ENCODE measurements around the gene PAPOLG. TPM values are rescaled to one million over a fixed set of nuclear protein-coding genes. Genes with fewer than 3 reads are reported as not detected.
A peak's percentile ranks its signal among the peaks of the same experiment; 100 is the strongest.

The PAPOLG gene
- total and polyA plus RNA-seq, 2 of the 13 experiments (the other 11 are each of a cell fraction or from before 2014, with no cell fraction given): 10.1 to 10.4 TPM

GRCh38 chr2:60756097-60757087, at the start of gene PAPOLG (continued):
- TF ChIP-seq ARID5B (CRISPR knock-in tag; IDR thresholded peaks at IDR 0.05): peak; percentile 22
- peak; percentile 30; the same call in 1 of the 2 replicates for TF ChIP-seq ZZZ3 (CRISPR knock-in tag; IDR thresholded peaks at IDR 0.05; ENCODE audit: borderline replicate concordance)
- TF ChIP-seq HOMEZ (CRISPR knock-in tag; IDR thresholded peaks at IDR 0.05; ENCODE audit: low read depth): peak; percentile 66; the same call in 1 of the 2 replicates
- TF ChIP-seq PPARG (CRISPR knock-in tag; conservative IDR thresholded peaks at IDR 0.05): no peak
- TF ChIP-seq PAWR (CRISPR knock-in tag; IDR thresholded peaks at IDR 0.05; ENCODE audit: borderline replicate concordance): no peak
- no peak for TF ChIP-seq ETV5 (CRISPR knock-in tag; IDR thresholded peaks at IDR 0.05; ENCODE audit: borderline replicate concordance)
- no peak; the same call in 1 of the 2 replicates for TF ChIP-seq ZNF552 (CRISPR knock-in tag; IDR thresholded peaks at IDR 0.05; ENCODE audit: borderline replicate concordance)
- TF ChIP-seq SOX13 (IDR thresholded peaks at IDR 0.05): no peak
- TF ChIP-seq SOX13 (CRISPR knock-in tag; conservative IDR thresholded peaks at IDR 0.05 in 1 of 2, IDR thresholded peaks at IDR 0.05 in 1 of 2): peak in 1 of 2 experiments; percentile 9; a peak in 1 of 4 replicates
- no peak for TF ChIP-seq ZFP36L2 (CRISPR knock-in tag; IDR thresholded peaks at IDR 0.05)
- no peak for TF ChIP-seq ZSCAN30 (CRISPR knock-in tag; IDR thresholded peaks at IDR 0.05)
- TF ChIP-seq CCDC6 (CRISPR knock-in tag; IDR thresholded peaks at IDR 0.05): peak; percentile 61; the same call in 1 of the 2 replicates
- TF ChIP-seq MAFG (CRISPR knock-in tag; IDR thresholded peaks at IDR 0.05): no peak
- no peak for TF ChIP-seq ZKSCAN5 (CRISPR knock-in tag; IDR thresholded peaks at IDR 0.05)
- no peak for TF ChIP-seq HOXD1 (CRISPR knock-in tag; IDR thresholded peaks at IDR 0.05)
- no peak for TF ChIP-seq ZC3H4 (CRISPR knock-in tag; IDR thresholded peaks at IDR 0.05; ENCODE audit: borderline replicate concordance)
- no peak for TF ChIP-seq ZNF557 (CRISPR knock-in tag; IDR thresholded peaks at IDR 0.05)
- no peak for TF ChIP-seq KDM3A (CRISPR knock-in tag; IDR thresholded peaks at IDR 0.05; ENCODE audit: low read depth)
- TF ChIP-seq MIXL1 (CRISPR knock-in tag; IDR thresholded peaks at IDR 0.05): no peak
- peak; percentile 62; the same call in 1 of the 2 replicates for TF ChIP-seq IKZF5 (CRISPR knock-in tag; IDR thresholded peaks at IDR 0.05)
- TF ChIP-seq MBNL3 (CRISPR knock-in tag; conservative IDR thresholded peaks at IDR 0.05): no peak

Measured in HepG2 (cell line).